HG02571 (cell line): ENCODE measurements around the gene RPGR.

ENCODE experiments used
- ATAC-seq: cut with Tn5 transposase; IDR thresholded peaks from one replicate; pipeline ENCODE4 v1.9.1; 2021; ENCODE audit warnings: mild to moderate bottlenecking, moderate library complexity; ENCODE audit not compliant: unreplicated experiment

Gene RPGR, protein sequence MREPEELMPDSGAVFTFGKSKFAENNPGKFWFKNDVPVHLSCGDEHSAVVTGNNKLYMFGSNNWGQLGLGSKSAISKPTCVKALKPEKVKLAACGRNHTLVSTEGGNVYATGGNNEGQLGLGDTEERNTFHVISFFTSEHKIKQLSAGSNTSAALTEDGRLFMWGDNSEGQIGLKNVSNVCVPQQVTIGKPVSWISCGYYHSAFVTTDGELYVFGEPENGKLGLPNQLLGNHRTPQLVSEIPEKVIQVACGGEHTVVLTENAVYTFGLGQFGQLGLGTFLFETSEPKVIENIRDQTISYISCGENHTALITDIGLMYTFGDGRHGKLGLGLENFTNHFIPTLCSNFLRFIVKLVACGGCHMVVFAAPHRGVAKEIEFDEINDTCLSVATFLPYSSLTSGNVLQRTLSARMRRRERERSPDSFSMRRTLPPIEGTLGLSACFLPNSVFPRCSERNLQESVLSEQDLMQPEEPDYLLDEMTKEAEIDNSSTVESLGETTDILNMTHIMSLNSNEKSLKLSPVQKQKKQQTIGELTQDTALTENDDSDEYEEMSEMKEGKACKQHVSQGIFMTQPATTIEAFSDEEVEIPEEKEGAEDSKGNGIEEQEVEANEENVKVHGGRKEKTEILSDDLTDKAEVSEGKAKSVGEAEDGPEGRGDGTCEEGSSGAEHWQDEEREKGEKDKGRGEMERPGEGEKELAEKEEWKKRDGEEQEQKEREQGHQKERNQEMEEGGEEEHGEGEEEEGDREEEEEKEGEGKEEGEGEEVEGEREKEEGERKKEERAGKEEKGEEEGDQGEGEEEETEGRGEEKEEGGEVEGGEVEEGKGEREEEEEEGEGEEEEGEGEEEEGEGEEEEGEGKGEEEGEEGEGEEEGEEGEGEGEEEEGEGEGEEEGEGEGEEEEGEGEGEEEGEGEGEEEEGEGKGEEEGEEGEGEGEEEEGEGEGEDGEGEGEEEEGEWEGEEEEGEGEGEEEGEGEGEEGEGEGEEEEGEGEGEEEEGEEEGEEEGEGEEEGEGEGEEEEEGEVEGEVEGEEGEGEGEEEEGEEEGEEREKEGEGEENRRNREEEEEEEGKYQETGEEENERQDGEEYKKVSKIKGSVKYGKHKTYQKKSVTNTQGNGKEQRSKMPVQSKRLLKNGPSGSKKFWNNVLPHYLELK

DNA sequence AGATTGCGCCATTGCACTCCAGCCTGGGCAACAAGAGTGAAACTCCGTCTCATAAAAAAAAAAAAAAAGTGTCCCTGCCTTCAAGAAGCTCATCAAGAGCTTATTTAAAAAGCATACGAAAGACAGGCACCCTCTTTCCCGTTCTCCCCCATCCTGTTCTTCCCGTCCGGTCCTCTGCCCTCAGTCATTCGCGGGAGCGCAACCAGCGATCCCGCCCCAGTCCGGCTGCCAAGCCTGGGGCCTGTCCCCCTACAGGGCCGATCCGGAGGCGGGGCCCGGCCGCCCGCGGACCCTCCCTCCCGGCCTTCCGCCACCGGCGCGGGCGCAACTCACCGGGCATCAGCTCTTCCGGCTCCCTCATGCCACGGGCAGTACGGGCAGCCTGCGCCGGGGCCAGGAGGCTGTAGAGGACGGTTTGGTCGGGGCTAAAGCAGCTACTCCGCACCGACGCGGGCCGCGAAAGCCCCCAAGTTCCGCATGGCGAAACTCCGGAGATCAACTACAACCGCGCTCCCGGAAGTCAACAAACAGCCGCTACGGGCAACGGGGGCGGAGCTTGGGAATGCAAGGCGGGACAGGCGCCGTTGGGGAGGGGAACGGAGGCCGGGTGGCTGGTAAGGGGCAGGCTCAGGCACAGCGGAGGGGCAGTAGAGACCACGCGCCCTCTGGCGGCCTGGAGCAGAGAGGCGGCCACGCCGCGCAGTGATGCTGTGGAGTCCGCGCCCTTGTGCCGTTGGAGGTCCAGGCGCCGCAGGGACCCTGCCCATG is at the start of gene RPGR:
Gene RPGR (minus strand): TSS at position 503 of the 768 bp plus-strand sequence. CDS start 142 bp downstream, at position 361.
- peak; percentile 97 for ATAC-seq

DNA sequence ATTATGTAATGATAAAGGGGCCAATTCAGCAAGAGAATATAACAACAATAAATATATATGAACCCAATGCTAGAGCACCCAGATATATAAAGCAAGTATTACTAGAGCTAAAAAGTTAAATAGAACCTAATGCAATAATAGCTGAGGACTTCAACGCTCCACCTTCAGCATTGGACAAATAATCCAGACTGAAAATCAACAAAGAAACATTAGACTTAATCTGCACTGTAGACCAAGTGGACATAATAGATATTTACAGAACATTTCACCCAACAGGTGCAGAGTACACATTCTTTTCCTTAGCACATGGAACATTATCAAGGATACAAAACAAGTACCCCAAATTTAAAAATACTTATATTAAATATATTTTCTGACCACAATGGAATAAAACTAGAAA is 49.4 kb upstream of the RPGR start:
- no peak for ATAC-seq

DNA sequence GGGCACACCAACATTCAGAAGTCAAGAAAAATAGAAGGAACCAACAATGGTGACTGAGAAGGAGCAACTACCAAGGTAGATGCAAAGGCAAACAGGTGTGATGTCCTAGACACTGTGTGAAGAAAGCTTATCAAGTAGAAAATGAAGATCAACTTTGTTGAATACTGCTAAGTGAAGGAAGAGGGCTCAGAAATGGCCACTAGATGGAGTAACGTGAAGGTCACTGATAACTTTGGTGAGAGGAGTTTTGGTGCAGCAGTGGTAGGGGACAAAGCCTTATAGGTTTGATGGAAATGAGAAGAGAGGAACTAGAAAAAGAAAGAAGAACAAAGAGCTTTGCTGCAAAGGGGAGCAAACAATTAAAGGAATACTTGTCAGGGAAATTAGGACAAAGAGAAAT is 48.6 kb upstream of the RPGR start:
- ATAC-seq = no peak

DNA sequence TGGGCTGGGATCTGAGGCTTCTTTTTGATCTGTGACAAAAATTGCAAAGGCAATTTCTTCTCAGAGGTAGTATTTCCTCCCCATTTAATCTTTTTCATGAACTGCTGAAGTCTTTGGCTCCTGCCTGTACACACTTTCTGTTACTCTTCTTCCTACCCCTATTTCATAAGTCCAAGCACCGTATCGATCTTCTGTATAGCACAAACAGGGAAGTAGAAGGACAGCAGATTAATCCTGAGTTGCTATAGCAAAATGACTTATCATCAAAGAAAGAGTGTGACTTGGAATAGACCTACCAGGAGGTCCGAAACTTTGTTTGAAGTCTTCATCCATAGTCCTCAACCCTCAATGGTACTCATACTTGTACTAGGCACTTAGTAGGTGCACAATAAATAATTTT is 47.1 kb upstream of the RPGR start:
- ATAC-seq = no peak

DNA sequence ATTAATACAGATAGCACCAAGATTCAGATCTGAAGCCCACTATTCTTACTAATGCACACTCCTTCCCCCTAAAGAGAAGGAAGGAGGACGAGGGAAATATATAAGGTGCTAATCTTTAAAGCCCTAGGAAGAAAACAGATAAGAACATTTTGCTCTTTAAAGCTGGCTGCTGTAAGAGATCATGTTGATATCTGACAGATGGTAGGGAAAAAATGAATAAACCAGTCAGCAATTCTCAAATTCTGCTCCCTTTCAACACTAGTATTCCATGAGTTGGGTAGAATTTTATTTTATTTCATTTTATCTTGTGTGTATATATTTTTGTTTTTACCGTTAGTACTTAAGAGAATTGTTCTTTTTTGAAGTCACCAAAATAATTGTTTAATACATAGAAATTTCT is 44.3 kb upstream of the RPGR start:
- no peak for ATAC-seq

DNA sequence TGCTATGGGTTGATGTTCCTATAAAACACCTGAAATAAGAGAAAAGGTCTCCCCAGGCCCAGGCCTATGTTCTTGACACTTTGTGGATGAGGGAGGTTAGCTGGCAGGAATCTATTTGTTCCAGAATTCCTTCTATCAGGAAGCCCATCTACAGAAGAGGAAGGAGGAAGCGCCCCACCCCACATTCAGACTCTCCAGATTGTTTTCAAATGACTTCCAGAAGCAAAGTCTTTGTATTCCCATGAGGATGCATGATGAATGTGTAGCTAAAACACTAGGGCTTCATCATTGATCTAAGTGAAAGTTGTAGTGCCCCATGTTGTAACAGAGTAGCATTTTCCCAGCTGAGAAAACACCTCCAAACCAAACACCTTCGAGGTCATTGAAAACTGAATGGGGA is 41.5 kb upstream of the RPGR start:
- ATAC-seq = no peak

DNA sequence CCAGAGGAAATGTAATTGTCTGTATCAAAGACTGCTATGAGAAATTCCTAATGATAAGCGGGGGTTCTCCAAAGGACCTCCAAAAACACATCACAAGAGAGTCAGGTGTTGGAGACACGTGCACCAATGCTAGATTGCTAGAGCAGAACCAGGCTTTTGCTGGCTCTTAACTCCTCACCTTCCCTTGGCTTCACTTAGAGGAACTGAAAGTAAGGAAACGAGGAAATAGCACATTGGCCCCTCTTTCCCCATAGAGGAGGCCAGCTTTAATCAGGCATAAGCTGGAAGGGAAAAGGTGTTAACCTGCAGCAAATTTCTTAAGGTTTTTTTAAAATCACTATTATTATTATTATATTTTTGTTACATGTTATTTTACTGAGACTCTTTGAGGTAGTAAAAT is 38.6 kb upstream of the RPGR start:
- ATAC-seq = no peak

DNA sequence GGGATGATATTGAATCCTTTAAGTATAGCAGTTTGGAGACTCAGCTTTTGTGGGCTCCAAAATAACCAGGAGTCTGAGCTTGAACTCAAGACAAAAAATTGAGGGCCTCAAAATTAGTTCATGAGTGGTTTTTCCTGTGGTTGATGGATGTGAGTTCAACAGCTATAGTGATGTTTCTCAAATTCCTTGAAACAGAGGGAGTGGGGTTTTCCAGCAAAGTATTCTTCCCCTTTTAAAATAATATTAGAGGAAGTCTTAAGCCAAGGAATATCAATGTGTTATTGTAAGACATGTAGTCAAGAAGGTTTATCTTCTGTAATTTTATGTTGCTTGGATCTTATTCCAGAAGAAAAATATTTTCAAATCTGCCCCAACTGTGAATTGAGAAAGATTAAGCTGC is 35.7 kb upstream of the RPGR start:
- no peak for ATAC-seq

DNA sequence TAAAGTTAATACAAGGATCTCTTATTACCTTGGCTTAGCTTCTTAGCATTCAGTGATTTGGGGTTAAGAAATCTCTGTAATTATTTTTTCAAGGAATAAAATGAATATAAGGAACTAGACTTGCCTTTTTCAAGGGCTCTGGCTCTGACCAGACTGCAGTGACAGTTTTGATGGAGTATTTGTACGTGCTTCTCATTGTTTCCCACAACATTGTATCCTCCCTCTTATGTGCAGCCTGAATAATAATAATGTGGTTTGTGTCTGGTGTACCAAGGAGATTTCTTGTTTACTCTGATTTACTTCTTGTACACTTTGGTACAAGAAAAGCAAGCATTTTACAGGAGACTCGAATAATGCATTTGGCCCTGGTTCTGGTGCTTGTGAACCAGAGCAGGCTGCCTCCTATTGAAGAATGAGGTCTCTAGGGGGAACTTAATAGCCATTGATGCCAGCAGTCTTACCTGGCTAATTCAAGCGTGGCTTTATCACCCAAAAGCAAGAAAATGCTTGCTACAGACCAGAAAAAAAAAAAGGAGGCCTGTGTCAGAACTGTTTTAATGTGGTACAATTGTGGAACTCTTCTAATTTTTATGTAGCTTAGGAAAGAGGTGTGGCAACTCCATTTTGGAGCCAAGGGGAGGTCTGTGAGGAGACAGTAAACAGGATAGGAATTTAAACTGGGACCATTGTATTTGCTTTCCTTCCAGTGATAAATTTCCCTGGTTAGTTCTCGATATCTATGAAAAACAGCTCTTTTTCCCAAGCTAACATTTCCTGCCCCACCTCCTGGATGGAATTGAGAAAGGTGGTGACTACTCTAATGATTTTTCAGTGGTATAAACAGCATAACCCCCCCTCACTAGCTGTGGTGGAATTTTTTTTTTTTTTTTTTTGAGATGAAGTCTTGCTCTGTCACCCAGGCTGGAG is 30.7 kb upstream of the RPGR start:
- ATAC-seq = no peak

DNA sequence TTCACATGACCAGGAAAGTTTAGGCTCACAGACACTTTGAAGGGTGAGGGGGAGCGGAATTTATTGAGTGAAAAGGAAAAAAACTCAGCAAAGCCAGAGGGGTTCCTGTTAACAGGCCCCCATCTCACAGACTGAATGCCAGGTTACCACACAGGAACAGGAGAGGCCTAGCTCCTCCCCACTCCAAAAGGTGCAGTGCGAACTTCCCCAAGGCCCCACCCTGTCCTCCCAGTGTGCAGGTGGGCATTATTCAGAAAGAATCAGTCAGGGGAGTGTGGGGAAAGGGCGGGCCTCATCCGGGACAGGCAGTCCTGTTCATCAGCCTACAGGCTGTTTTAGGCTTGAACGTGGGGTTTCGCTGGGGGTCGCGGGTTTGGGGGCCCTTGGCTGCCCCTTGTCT is 29.1 kb upstream of the RPGR start:
- no peak for ATAC-seq

DNA sequence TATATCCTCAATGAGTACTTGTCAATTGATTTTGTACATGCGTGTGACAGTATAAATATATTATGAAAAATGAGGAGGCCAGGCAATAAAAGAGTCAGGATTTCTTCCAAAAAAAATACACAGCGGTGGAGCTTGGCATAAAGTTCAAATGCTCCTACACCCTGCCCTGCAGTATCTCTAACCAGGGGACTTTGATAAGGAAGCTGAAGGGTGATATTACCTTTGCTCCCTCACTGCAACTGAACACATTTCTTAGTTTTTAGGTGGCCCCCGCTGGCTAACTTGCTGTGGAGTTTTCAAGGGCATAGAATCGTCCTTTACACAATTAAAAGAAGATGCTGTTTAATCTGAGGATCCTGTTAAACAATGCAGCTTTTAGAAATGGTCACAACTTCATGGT is 25.1 kb upstream of the RPGR start, which contains the start of gene OTC:
Gene OTC (plus strand): TSS at position 243 of the 400 bp plus-strand sequence. CDS start 93 bp downstream, at position 336.
- ATAC-seq = no peak

DNA sequence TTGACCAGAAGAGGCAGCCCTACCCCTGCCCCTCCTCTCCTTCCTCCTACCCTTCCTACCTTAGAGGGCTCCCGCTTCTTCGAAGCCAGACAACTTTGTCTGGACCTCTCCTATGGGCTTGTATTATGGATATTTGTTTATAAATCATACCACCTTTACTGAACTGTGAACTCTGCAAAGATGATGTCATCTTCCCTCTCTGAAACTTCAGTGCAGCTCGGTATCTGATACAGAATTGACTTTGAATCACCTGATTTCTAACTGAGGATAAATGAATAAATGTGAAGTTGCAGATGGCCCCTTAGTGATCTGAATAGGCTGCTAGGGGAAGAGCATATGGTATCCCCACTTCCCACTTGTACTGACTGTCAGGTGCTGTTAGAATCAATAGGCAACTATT is 24.0 kb upstream of the RPGR start:
- ATAC-seq = no peak

DNA sequence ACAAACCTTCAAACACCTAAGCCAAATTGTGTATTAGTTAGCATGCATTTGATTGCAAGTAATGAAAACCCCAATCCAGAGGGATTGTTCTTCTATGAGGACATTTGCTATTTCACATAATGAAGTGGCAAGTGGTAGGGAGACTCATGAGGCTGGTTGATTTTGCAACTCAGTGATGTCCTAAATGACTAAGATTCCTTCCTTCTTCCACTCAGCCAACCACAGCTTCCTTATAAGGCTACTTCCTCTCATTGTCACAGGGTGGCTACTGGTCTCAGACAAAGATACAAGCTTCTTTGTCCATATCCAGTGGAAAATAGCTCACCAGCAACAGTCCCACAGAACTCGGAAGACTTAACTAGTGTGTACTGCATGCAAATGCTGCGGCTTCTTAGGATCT is 19.8 kb upstream of the RPGR start:
- no peak for ATAC-seq

DNA sequence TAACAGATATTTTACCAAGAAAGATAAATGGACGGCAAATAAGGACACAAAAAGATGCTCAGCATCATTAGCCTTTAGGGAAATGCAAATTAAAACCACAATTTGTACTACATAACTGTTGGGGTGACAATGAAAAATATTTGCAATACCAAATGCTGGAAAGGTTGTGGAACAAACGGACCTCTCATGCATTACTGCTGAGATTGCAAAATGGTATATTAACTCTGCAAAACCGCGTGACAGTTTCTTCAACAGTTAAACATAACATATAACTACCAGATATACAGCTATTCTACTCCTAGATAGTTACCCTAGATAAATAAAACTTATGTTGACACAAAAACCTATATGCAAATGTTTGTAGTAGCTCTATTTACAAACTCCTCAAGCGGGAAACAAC is 18.8 kb upstream of the RPGR start:
- no peak for ATAC-seq

DNA sequence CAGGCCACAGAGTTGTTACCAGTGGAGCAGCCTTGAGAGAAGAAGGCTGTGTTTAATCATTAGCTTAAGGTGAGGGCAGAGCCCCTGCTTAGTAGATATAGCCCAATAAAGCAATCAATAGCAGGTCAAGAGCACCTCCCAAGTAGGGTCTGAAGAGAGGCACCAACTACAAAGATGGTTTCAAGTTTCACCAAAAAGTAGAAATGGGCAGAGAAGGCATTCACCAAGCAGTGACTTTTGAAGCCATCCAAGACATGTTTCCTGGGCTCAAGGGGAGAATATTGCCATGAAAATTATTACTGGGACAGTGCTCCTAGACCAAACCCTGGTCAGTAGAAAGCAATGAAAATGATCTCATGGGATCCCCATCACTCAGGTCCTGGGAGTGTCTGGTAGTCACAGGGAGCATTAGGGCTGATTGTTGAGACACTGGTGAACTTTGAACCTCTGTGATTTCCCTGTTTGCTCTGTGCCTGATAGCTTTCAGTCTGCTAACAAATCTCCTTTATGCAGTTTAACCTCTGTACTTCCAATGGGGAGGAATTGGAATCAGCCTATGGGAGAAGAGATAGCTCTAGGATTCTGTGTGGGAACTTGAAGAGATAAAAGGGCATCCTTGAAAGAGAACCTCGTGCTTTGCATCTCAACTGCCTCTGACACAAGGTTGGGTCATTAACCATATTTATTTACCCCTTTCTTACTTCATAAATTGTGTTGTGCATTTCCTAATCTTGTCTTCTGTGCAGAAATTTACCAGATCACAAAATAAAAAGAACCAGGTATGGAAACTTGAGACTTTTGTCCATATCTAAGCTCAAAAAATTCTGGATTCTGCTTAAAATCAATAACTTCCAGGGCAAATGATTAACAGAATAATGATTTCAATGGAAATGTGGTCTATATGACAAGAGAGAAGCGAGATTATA is 15.8 kb upstream of the RPGR start:
- no peak for ATAC-seq

DNA sequence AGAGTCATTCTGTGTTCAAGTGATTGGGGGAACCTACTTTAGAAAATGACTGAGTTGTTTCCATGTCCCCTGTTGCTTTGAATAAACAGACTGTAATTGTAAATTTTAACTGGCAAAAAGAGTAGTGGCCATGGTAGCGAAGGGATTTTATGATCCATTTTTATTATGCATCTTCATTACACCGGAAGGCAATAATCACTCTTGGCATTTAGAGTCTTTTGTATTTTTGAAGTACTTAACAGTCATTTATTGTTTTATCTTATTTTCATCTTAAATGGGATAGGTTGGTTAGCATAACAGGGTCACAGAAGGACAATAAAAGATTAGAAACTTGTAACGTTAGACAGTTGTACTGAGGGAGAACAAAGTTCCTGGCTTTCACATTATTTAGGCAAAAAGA is 14.1 kb upstream of the RPGR start:
- ATAC-seq = no peak

DNA sequence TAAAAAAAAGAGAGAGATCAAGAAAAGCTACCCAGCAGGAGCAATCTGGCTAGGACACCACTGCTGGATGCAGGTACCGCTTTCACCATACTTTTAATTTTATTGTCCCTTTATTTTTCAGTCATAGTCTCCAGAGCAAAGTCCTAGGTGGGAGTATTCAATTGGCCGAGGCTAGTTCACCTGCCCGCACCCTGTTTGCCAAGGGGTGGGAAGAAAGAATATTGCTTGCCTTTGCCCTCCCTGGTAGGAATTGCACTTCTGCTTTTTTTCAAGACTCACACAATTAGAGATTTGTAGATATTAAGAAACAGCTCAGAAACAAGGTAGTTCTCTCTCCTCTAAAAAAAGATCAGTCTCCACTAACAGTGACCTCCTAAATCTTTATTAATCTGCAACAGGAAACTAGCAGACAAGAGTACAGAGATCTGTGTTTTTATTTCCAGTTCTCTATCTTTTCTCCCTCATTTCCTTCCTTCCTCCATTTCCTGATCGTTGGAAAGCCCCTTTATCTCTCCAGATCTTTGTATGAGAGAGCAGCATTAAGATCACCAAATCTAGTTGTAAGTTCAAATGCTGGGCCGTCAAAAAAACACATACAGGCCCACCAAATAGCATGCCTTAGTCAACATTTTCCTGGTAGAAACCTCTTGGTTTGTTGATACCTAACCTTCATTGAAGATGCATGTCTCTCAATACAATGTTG is 9.4 kb upstream of the RPGR start:
- ATAC-seq = no peak

DNA sequence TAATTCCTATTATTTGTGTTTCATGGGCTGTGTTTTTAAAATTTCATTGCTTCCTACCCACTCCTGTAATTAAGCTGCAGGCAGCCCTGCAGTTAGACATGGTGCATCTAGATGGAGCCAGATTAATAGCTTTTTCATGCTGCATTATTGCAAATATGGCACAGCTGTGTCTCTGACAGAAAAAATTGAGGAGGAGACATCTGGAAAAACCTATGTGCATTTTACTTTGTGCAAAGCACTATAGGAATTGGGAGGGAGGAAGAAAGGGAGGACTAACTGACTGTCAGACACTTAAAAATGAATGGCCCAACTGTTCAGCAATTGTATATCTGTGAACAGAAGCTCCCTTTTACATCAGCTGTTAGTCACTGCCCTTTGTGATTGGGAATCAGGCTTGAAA is 8.1 kb upstream of the RPGR start:
- ATAC-seq = no peak
